Stimulated activated CD4-positive, alpha-beta T cell treated with anti-CD3 and anti-CD28 coated beads, Interleukin-2, amount 100 ng/mL, for 48 hours (primary cell): ENCODE results near the gene RHOH.
"Not testable (repeated sequence)": the region's sequence is repeated elsewhere in the genome, so short reads cannot be mapped to it uniquely, and the experiment has no call there.

ENCODE experiments used
- DNase-seq, 2 donors: peaks; one replicate each; pipeline ENCODE4 v3.0.0-alpha.2; 2020

The RHOH gene

GRCh38 chr4:40264995-40265909, 68.4 kb downstream of the RHOH start:
- DNase-seq: no peak

DNA sequence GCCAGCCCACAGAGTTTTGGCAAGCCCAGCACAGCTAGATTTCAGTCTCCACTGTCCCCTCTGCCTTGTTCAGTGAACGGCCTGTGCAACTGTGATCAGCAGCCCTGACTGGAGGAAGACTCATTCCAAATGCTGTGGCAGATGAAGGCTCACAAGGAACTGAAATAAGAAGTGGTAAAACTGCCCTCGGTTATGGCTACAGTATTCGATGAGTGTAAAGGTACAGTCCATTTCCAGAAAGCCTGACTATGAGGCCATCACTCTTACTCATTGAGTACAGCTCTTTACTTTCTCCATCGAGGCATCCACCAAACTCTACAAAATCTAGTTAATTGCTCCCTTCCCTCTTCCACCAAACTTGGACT, 69.1 kb downstream of the RHOH start:
- no peak for DNase-seq

GRCh38 chr4:40269133-40269532, 72.3 kb downstream of the RHOH start:
- DNase-seq: no peak

GRCh38 chr4:40270609-40271008, 73.8 kb downstream of the RHOH start:
- no peak for DNase-seq

DNA sequence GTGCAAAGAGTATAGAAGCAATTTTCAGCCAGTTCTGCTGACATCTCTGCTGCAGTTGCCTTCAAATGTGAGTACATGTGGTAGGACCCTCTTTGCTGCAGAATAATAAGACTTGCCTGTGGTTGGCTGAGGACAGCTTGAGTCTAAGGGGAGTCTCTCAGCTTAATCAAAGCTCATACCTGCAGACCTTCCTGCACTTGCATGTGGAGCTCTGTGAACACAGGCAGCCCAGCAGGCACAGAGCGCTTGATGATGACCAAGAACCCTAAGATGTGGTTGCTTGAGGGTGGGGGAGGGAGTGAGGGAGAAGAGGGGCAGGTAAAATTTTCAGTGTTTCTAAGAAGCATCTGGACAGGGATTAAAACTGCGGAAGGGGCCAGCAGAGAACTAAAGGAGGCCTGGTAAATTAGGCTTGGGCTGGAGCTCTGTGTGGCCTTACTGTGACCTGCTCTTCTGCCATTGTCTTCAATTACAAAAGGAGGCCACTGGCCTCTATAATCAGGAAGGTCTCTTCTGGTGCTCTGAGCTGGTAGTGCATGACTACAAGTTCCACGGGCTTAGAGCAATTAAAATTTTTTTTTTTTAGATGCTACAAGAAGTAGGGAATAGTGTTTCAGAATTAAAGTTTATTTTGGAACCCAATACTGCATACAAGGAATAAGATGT, 78.4 kb downstream of the RHOH start:
- DNase-seq: no peak

DNA sequence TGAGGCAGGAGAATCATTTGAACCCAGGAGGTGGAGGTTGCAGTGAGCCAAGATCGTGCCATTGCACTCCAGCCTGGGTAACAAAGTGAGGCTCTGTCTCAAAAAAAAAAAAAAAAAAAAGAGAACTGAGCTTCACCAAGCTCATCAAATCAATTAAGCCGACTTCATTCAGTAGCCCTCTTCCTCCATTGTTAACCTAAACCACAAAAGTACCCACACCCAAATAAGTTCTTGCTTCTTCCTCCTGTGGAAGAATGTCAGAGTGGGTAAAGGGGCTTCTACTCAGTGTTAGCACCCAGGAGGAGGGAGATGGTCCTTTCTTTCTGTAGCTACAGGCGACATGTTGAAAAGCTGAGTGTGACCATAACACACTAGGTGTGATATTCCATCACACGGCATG, 79.7 kb downstream of the RHOH start:
- no peak for DNase-seq

DNA sequence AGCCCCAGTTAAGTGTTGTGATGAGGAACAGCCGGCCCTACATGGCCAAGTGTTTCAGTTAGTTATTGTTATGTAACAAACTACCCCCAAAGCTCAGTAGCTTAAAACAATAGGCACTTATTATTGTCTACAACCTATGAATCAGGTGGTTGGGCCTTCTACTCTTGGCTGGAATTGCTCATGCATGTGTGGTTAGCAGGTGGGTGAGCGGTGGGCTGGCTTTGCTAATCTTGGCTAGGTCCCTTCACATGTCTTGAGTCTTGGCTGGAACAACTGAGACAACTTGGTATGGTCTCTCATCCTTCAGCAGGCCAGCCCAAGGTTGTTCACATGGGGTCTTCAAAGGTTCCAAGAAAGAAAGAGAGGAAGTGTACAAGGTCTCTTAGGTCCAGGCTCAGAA, 83.8 kb downstream of the RHOH start:
- DNase-seq: no peak

DNA sequence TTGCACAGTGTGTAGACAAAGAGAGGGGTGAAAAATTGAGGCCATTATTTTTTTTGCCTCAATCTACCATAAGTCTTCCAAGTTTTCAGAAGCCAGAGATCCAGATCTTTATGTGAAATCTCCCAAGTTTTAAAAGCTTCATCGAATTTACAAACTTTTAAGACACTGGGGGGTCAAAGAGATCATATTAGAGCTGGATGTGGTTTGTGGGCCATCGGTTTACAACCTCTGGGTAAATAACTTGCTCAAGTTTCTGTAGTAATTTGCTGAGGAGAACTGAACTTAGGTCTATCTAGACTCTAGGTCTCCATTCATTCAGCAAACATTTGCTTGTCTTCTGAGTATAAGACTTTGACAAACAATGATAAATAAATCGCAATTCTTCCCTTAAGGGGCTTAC, 84.3 kb downstream of the RHOH start:
- DNase-seq: no peak

GRCh38 chr4:40281913-40282312, 85.1 kb downstream of the RHOH start:
- DNase-seq: no peak

DNA sequence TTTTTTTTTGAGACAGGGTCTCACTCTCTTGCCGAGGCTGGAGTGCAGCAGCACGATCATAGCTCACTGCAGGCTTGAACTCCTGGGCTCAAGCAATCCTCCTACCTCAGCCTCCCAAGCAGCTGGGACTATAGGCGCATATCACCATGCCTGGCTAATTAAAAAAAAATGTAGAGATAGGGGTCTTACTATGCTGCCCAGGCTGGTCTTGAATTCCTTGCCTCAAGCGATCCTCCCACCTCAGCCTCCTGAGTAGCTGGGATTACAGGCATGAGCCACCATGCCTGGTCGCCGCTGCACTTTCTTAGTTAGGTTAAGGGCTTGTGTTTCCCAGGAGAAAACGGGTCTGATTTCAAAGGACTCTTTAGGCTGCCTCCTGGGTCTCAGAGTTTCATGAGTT, 86.0 kb downstream of the RHOH start:
- DNase-seq: not testable (repeated sequence)

DNA sequence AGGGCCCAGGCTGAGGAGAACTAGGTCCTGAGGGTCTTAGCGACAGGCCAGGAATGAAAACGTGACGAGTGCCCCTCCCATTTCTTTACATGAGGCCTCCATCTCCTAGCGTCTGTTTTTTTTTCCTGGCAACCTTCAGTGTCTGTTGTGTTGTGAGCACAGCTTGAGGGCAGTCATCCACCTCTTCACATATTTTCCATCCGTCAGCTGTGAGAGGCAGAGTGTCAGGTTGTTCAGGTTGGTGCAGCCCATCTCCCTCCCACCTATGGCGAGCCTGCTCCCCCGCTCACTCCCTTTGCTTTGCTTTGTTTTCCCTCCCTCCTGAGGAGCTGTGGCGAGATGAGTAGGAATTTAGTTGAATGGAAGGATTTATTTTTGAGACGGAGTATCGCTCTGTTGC, 86.6 kb downstream of the RHOH start:
- DNase-seq: no peak

- peak; percentile 68 for DNase-seq
Observed at GRCh38 chr4:40283968-40284367, 87.1 kb downstream of the RHOH start.

GRCh38 chr4:40285692-40286091, 88.9 kb downstream of the RHOH start:
- DNase-seq: no peak

DNA sequence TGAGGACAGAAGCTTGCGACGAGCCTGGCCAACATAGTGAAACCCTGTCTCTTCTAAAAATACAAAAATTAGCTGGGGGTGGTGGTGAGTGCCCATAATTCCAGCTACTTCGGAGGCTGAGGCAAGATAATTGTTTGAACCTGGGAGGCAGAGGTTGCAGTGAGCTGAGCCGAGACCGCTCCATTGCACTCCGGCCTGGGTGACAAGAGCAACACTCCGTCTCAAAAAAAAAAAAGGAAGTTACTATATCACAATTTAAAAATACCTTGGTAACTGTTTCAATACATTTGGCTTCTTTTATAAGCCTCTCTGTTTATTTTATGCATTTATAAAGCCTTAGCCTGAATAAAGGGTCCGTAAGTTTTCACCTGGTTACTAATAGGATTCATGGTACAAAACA, 91.7 kb downstream of the RHOH start:
- no peak for DNase-seq

- DNase-seq: no peak
Observed at GRCh38 chr4:40289366-40290188, 92.7 kb downstream of the RHOH start.

DNA sequence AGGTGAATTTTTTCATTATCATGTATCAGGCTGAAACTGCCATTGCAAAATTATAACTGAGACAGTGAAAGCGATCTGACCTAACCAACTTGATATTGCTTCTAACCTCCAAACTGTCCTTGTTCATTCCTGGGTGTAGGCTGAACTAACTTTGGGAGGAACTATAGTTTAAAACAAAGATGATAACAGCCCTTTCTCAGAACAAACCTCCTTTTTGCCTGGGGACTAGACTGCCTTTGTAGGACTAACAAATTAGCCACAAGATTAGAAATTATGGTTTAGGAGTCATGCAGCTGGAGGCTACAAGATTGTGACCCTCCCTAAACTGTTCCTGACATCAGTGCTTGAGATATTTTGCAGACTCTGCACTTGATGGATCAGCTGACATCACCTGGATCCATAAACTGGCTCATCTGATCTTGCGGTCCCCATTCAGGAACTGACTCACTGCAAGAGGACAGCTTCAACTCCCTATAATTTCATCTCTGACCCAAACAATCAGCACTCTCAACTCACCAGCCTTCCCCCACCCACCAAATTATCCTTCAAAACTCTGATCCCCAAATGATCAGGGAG, 93.9 kb downstream of the RHOH start:
- DNase-seq: not testable (repeated sequence)

- no peak for DNase-seq
Observed at GRCh38 chr4:40292313-40292759, 95.5 kb downstream of the RHOH start.

GRCh38 chr4:40294339-40294738, 97.5 kb downstream of the RHOH start:
- no peak for DNase-seq

GRCh38 chr4:40295030-40295429, 98.2 kb downstream of the RHOH start:
- DNase-seq: not testable (repeated sequence)

- DNase-seq: no peak
Observed at GRCh38 chr4:40295572-40295971, 98.7 kb downstream of the RHOH start.
